Activated CD4-positive, alpha-beta T cell treated with anti-CD3 and anti-CD28 coated beads for 24 hours (primary cell): ENCODE results near the gene PMVK.
A peak's percentile ranks its signal among the peaks of the same experiment; 100 is the strongest.

Source experiments
- DNase-seq, 2 donors: peaks; one replicate each; pipeline ENCODE4 v3.0.0-alpha.2; 2020; ENCODE audit warnings: low read depth in 2 of 2

The PMVK gene

GRCh38 chr1:154945962-154946850, 9.7 kb upstream of the PMVK start:
- DNase-seq = no peak

GRCh38 chr1:154945160-154945961, 8.8 kb upstream of the PMVK start:
- DNase-seq = no peak

GRCh38 chr1:154944401-154945159, 8.1 kb upstream of the PMVK start:
- no peak for DNase-seq

- no peak for DNase-seq
Measured at GRCh38 chr1:154943649-154944400, 7.3 kb upstream of the PMVK start.

GRCh38 chr1:154941333-154942013, 5.0 kb upstream of the PMVK start:
- DNase-seq = no peak

- DNase-seq = no peak
Measured at GRCh38 chr1:154940651-154941194, 4.2 kb upstream of the PMVK start.

- DNase-seq = no peak
Measured at GRCh38 chr1:154940213-154940560, 3.7 kb upstream of the PMVK start.

GRCh38 chr1:154938604-154939399, 2.3 kb upstream of the PMVK start:
- DNase-seq = no peak

- no peak for DNase-seq
Measured at GRCh38 chr1:154937988-154938386, 1.5 kb upstream of the PMVK start.

- DNase-seq = peak; percentile 80 to 84
Measured at GRCh38 chr1:154937085-154937987, 817 bp upstream of the PMVK start.

- no peak for DNase-seq
Measured at GRCh38 chr1:154935749-154936554, 567 bp downstream of the PMVK start.

- no peak for DNase-seq
Measured at GRCh38 chr1:154934358-154934948, 2.1 kb downstream of the PMVK start.

GRCh38 chr1:154931940-154932487, 4.5 kb downstream of the PMVK start:
- no peak for DNase-seq

GRCh38 chr1:154926201-154926600, 10.3 kb downstream of the PMVK start:
- DNase-seq = no peak

- no peak for DNase-seq
Measured at GRCh38 chr1:154925335-154926170, 11.0 kb downstream of the PMVK start.

GRCh38 chr1:154923695-154924094, 12.8 kb downstream of the PMVK start:
- DNase-seq = no peak
